GM12891 (cell line): ENCODE measurements around the gene PLIN3.

ENCODE experiments used
- PAX5 ChIP-seq: IDR thresholded peaks from 2 replicates; pipeline ENCODE4 v1.6.1; 2011; ENCODE audit warnings: low read length, moderate library complexity, mild to moderate bottlenecking; ENCODE audit not compliant: insufficient read depth, severe bottlenecking
- POLR2A ChIP-seq: IDR thresholded peaks from 2 replicates; pipeline ENCODE4 v1.6.1; 2011; ENCODE audit warnings: low read depth, low read length, control low read depth
- POLR2AphosphoS5 ChIP-seq: IDR thresholded peaks from 2 replicates; pipeline ENCODE4 v1.6.1; 2011; ENCODE audit warnings: low read depth, low read length, control low read depth
- POU2F2 ChIP-seq: IDR thresholded peaks from 2 replicates; pipeline ENCODE4 v1.6.1; 2011; ENCODE audit warnings: low read depth, mild to moderate bottlenecking, control low read depth, low read length, moderate library complexity
- SPI1 ChIP-seq: IDR thresholded peaks from 2 replicates; pipeline ENCODE4 v1.6.1; 2011; ENCODE audit warnings: low read depth, low read length, control low read depth
- TAF1 ChIP-seq: IDR thresholded peaks from 2 replicates; pipeline ENCODE4 v1.6.1; 2011; ENCODE audit warnings: low read depth, low read length, control low read depth

DNA sequence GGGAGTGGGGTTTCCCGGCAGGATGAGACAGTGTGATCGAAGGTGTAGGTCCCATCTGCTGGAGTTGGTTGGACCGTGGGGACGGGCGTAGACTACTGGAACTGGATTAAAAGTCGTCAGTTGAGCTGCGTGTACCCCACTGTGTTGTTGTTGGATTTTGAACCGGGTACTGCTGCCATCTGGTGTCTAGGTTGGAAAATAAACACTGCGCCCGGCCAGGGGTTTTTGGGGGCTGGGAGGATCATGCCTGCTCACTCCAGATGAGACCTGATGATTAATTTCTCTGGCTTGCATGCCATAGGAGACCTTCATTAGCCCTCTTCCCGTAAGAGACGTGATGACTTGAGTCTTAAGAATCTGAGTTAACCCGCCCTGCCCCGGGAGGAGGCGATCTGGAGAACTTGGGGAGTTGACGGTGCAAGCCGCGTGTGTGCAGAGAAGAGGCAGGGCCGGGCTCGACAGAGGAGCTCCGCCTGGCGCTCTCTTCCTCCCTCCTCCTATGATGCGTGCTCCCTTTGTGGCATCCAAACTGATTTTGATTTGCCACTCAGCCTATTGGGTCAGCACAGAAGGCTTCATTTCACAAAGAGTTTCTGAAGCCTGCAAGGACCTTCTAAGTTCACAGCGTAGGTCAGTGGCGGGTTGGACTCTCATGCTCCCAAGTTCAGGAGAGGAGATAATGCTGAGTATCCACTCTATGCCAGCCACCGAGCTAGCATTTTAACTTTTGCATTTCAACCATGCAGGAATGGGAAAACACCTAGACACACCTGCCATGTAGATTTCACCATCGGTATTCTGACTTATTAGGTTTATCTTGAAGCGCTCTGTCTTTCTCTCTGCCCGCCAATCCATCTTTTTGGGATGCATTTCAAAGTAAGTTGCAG is 44.6 kb upstream of the PLIN3 start:
- TF ChIP-seq POLR2A (no peak), SPI1 (no peak), POLR2AphosphoS5 (no peak), TAF1 (no peak), POU2F2 (no peak), PAX5 (no peak)
